GM12878 (cell line): ENCODE data around the gene SLC35F3. TPM values are rescaled to one million over a fixed set of nuclear protein-coding genes. Genes with fewer than 3 reads are reported as not detected.

Source experiments
- ATAC-seq: fragments of 200-7000 bp; cut with Tn5 transposase; 3 replicates; pipeline ENCODE4 v1.9.1; 2020; ENCODE audit warnings: mild to moderate bottlenecking, moderate library complexity
- BruUV-seq: library from RNA; stranded (reverse); fragments of 400-500 nt; replicated peaks from 2 replicates; lab custom pipeline; 2021; lab: Mats Ljungman, UMichigan
- CTCF ChIA-PET: fragments of 300-600 bp; sonication (Branson Sonifier 250); formaldehyde crosslinking; extraction: SDS; loops from one replicate; lab custom pipeline; 2021; ENCODE audit warnings: inconsistent platforms; lab: Yijun Ruan, JAX
- POLR2A ChIA-PET: fragments of 350-600 bp; formaldehyde crosslinking; extraction: SDS; loops from one replicate; lab custom pipeline; 2021; ENCODE audit warnings: inconsistent platforms; lab: Charles Lee
- RAD21 ChIA-PET: fragments of 300-600 bp; sonication (Branson Sonifier 250); formaldehyde crosslinking; loops from one replicate; lab custom pipeline; 2023; ENCODE audit warnings: antibody characterized with exemption; ENCODE audit not compliant: unreplicated experiment; lab: Charles Lee
- SMC1A ChIA-PET: fragments of 300-600 bp; sonication (Branson Sonifier 250); formaldehyde crosslinking; loops from one replicate; lab custom pipeline; 2023; ENCODE audit not compliant: unreplicated experiment, uncharacterized antibody; lab: Charles Lee
- DNase-seq: peaks from one replicate; pipeline ENCODE4 v3.0.0-alpha.2; 2011; ENCODE audit warnings: low read depth, low spot score
- FAIRE-seq: peaks from 3 replicates; lab custom pipeline; 2011; peaks lifted over from hg19 to GRCh38; lab: Jason Lieb, UNC
- H2AFZ ChIP-seq: 2 replicates; pipeline ENCODE4 v1.6.0; 2011; ENCODE audit warnings: low read depth, low read length, control low read depth; ENCODE audit not compliant: control insufficient read depth
- H3K27ac ChIP-seq: 2 replicates; pipeline ENCODE4 v1.5.1; 2011; ENCODE audit warnings: control low read depth; ENCODE audit not compliant: control insufficient read depth, insufficient read depth
- H3K27me3 ChIP-seq, 2 experiments: replicated peaks in 1 of 2; 2 replicates each; pipeline versions ENCODE4 v1.6.0 to v1.6.1; 2011; ENCODE audit warnings: low read length in 1 of 2; ENCODE audit not compliant: control insufficient read depth in 2 of 2, insufficient read depth in 2 of 2
- H3K36me3 ChIP-seq, 2 experiments: 2 replicates each; pipeline ENCODE4 v1.5.1; 2011; ENCODE audit warnings: low read length in 1 of 2; ENCODE audit not compliant: control insufficient read depth in 2 of 2, insufficient read depth in 2 of 2
- H3K4me1 ChIP-seq: 2 replicates; pipeline ENCODE4 v1.6.1; 2011; ENCODE audit warnings: mild to moderate bottlenecking, low read length, moderate library complexity, mixed read lengths; ENCODE audit not compliant: control insufficient read depth, insufficient read depth
- H3K4me2 ChIP-seq: 2 replicates; pipeline ENCODE4 v1.6.0; 2011; ENCODE audit warnings: control low read depth; ENCODE audit not compliant: control insufficient read depth, insufficient read depth
- H3K4me3 ChIP-seq: fragments of 200-600 bp; sonication (generic); 2 replicates; pipeline ENCODE4 v1.5.1; 2016
- H3K79me2 ChIP-seq: 2 replicates; pipeline ENCODE4 v1.6.0; 2011; ENCODE audit warnings: low read length; ENCODE audit not compliant: control insufficient read depth, insufficient read depth
- H3K9ac ChIP-seq: 2 replicates; pipeline ENCODE4 v1.8.0; 2011; ENCODE audit warnings: low read length, control low read depth, mixed read lengths; ENCODE audit not compliant: control insufficient read depth, insufficient read depth
- H3K9me3 ChIP-seq: replicated peaks from 3 replicates; pipeline ENCODE4 v1.5.1; 2011; ENCODE audit warnings: mild to moderate bottlenecking, low read length; ENCODE audit not compliant: control insufficient read depth, insufficient read depth
- H4K20me1 ChIP-seq: 2 replicates; pipeline ENCODE4 v1.6.0; 2011; ENCODE audit not compliant: control insufficient read depth, insufficient read depth
- CEBPB ChIP-seq, 2 experiments: fragments of 150-350 bp in 1 of 2; IDR thresholded peaks; 2 replicates each; pipeline ENCODE4 v1.6.1; 2012 to 2014; ENCODE audit warnings: low read depth in 2 of 2, low read length in 2 of 2, borderline replicate concordance in 1 of 2, inconsistent platforms in 1 of 2
- FOS ChIP-seq: IDR thresholded peaks from 3 replicates; pipeline ENCODE4 v1.6.1; 2011; ENCODE audit warnings: borderline replicate concordance; ENCODE audit not compliant: insufficient read length; ENCODE audit errors: extremely low read depth
- NFXL1 ChIP-seq: fragments of 450-650 bp; IDR thresholded peaks from 2 replicates; pipeline ENCODE4 v1.6.1; 2017; ENCODE audit warnings: antibody characterized with exemption, mild to moderate bottlenecking, borderline replicate concordance
- PAX5 ChIP-seq: IDR thresholded peaks from 2 replicates; pipeline ENCODE4 v1.6.1; 2011; ENCODE audit warnings: low read depth, low read length, borderline replicate concordance
- POLR2AphosphoS2 ChIP-seq: IDR thresholded peaks from 2 replicates; pipeline ENCODE4 v1.6.1; 2011; ENCODE audit warnings: low read depth, mild to moderate bottlenecking, low read length, improper control_type of control experiment, moderate library complexity
- SIX5 ChIP-seq: IDR thresholded peaks from 2 replicates; pipeline ENCODE4 v1.6.1; 2011; ENCODE audit warnings: mild to moderate bottlenecking, low read depth, low read length, moderate library complexity; ENCODE audit not compliant: severe bottlenecking
- SREBF2 ChIP-seq: IDR thresholded peaks from 2 replicates; pipeline ENCODE4 v1.6.1; 2012; ENCODE audit warnings: mild to moderate bottlenecking, low read length
- SUPT20H ChIP-seq: IDR thresholded peaks from 2 replicates; pipeline ENCODE4 v1.6.1; 2011; ENCODE audit warnings: low read depth, mild to moderate bottlenecking, low read length, moderate library complexity, borderline replicate concordance; ENCODE audit not compliant: control insufficient read depth
- WGBS: methylation state at CpG from one replicate; pipeline ENCODE4 v1.1.6; 2016; ENCODE audit warnings: low lambda C conversion rate; ENCODE audit not compliant: insufficient replicate concordance, insufficient coverage; ENCODE audit errors: missing lambda C conversion rate; 5-methylcytosine and 5-hydroxymethylcytosine counted together
- in situ Hi-C: fragments of 300-500 bp; cut with MboI; formaldehyde crosslinking; loops from 9 replicates; pipeline ENCODE4 v1.14.3; 2018; ENCODE audit warnings: mixed read lengths
- intact Hi-C: fragments of 100-400 bp; cut with micrococcal nuclease; formaldehyde crosslinking; loops from one replicate; pipeline ENCODE4 v1.14.2; 2022; ENCODE audit not compliant: unreplicated experiment
- polyA plus RNA-seq, 11 experiments: library from polyadenylated mRNA; depleted of rRNA in 4 of 11; unstranded in 6 of 11; stranded (reverse) in 5 of 11; fragments of >200 nt; fragmentation: Nextera tagmentation in 4 of 11; fragmentation: Illumina TruSeq in 1 of 11; extraction: Ambion mirVana in 4 of 11; extraction: Trizol in 1 of 11; gene quantifications; 1 replicate in 1 of 11; 2 replicates in 10 of 11; pipeline versions ENCODE4 v1.2.1 to v1.2.3, GENCODE V29; 2011 to 2016; ENCODE audit warnings: inconsistent platforms in 2 of 11, missing spikeins in 2 of 11, low read depth in 1 of 11
- total RNA-seq, 4 experiments: library from RNA; depleted of rRNA in 3 of 4; stranded (reverse); fragments of >200 nt in 3 of 4; fragmentation: Illumina TruSeq in 1 of 4; extraction: Trizol in 1 of 4; gene quantifications; 2 replicates each; pipeline versions ENCODE4 v1.2.1 to v1.2.3, GENCODE V29; 2013 to 2021
- TF ChIP-seq, protein P1 (sequence below): fragments of 450-650 bp; IDR thresholded peaks from 2 replicates; pipeline ENCODE4 v1.6.1; 2018; ENCODE audit warnings: mild to moderate bottlenecking, low read depth, moderate library complexity; ENCODE audit not compliant: partially characterized antibody
- TF ChIP-seq, protein P2 (sequence below): fragments of 450-650 bp; IDR thresholded peaks from 2 replicates; pipeline ENCODE4 v1.6.1; 2017; ENCODE audit warnings: mild to moderate bottlenecking
- TF ChIP-seq, protein P3 (sequence below): IDR thresholded peaks from 2 replicates; pipeline ENCODE4 v1.6.1; 2011; ENCODE audit warnings: borderline replicate concordance, low read depth, mild to moderate bottlenecking, moderate library complexity, mixed read lengths, low read length; ENCODE audit not compliant: insufficient read depth; ENCODE audit errors: extremely low read length
- TF ChIP-seq, protein P4 (sequence below): IDR thresholded peaks from 2 replicates; pipeline ENCODE4 v1.6.1; 2012; ENCODE audit warnings: low read length, inconsistent platforms

Gene SLC35F3
- total and polyA plus RNA-seq, 10 of the 15 experiments (the other 5 are each of a cell fraction or from before 2014, with no cell fraction given) = 1.0 to 8.6 (median 5.7) TPM

DNA sequence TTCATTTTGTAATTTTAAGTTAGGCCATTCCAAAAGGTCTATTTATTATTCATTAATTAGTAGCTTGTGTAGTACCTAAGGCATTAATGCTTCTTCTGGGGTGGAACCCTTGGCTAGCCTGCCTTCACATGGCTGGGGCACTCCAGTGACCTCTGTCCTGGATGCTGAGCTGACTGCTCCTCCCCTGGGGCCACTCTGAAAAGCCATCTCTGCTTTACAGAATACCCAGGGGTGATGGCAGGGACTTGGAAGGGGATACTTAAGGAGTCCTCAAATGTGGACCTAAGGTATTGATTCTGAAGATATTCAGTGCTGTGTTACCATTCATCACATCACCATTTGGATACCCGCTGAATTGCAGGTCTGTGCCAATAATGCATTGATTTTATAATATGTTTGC is 281.0 kb downstream of the SLC35F3 start (continued):
- TF ChIP-seq, protein P1, sequence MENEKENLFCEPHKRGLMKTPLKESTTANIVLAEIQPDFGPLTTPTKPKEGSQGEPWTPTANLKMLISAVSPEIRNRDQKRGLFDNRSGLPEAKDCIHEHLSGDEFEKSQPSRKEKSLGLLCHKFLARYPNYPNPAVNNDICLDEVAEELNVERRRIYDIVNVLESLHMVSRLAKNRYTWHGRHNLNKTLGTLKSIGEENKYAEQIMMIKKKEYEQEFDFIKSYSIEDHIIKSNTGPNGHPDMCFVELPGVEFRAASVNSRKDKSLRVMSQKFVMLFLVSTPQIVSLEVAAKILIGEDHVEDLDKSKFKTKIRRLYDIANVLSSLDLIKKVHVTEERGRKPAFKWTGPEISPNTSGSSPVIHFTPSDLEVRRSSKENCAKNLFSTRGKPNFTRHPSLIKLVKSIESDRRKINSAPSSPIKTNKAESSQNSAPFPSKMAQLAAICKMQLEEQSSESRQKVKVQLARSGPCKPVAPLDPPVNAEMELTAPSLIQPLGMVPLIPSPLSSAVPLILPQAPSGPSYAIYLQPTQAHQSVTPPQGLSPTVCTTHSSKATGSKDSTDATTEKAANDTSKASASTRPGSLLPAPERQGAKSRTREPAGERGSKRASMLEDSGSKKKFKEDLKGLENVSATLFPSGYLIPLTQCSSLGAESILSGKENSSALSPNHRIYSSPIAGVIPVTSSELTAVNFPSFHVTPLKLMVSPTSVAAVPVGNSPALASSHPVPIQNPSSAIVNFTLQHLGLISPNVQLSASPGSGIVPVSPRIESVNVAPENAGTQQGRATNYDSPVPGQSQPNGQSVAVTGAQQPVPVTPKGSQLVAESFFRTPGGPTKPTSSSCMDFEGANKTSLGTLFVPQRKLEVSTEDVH = no peak
- TF ChIP-seq SUPT20H = no peak

DNA sequence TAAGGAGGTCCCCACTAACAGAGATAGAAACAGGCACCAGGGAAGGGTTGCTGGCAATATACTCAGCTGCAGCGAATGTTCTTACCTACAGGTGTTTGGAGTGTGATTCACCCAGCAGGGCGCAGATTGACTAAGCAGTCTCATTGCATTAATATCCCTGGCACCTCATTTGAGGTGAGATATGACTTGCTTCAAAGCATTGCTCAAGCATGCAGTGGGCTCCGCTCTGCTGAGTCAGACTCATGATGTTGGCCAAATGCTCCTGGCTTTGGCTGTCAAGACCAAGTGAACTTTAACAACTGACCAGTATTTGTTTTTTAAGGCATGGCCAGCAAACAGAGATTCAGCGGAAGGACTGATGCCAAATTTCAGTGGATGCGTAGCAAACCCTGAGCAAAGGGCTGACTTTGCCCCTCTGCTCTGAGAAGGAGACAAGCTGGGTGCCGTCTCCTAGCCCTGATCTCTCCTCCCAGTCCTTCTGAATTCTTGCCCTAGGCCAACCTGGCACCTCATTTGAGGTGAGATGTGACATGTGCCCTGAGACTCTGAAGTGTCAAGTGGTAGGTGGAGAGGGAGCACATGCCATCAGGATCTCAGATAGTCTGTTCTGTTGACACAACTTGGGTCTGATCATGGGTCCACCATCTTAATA is 281.7 kb downstream of the SLC35F3 start:
- no peak for FAIRE-seq
- no peaks in the 10 kb centered on the region for H4K20me1 ChIP-seq

More for the DNA sequence above, 281.7 kb downstream of the SLC35F3 start:
- no peak overlapping the region for H2AFZ ChIP-seq
- BruUV-seq = no TSS peak
- RAD21 ChIA-PET = no interaction called here
- H3K4me2 ChIP-seq = no peak overlapping the region
- 29% methylated on average over 6 of the region's 6 CpGs for WGBS
- H3K27me3 ChIP-seq = peaks cover 0 to 2% of the 10 kb centered on the region in 2 experiments; a peak in 3 of 4 replicates
- CTCF ChIA-PET = interaction anchor here (0.7 kb wide), 1 partner anchor 121 kb away, joined by 3 read pairs; no protein-coding TSS in a partner anchor
- H3K4me3 ChIP-seq = no peak overlapping the region
- no peaks in the 10 kb centered on the region for H3K79me2 ChIP-seq
- no peaks in the 10 kb centered on the region for H3K4me1 ChIP-seq
- in situ Hi-C loops = no loop called here
- ATAC-seq = peak; percentile 90
- SMC1A ChIA-PET = no interaction called here
- H3K9me3 ChIP-seq = no peaks in the 10 kb centered on the region; the same call in 1 of the 3 replicates
- no peak for TF ChIP-seq SIX5
- TF ChIP-seq FOS = no peak
- no peak for TF ChIP-seq NFXL1
- TF ChIP-seq POLR2AphosphoS2 = no peak
- TF ChIP-seq, protein P2, sequence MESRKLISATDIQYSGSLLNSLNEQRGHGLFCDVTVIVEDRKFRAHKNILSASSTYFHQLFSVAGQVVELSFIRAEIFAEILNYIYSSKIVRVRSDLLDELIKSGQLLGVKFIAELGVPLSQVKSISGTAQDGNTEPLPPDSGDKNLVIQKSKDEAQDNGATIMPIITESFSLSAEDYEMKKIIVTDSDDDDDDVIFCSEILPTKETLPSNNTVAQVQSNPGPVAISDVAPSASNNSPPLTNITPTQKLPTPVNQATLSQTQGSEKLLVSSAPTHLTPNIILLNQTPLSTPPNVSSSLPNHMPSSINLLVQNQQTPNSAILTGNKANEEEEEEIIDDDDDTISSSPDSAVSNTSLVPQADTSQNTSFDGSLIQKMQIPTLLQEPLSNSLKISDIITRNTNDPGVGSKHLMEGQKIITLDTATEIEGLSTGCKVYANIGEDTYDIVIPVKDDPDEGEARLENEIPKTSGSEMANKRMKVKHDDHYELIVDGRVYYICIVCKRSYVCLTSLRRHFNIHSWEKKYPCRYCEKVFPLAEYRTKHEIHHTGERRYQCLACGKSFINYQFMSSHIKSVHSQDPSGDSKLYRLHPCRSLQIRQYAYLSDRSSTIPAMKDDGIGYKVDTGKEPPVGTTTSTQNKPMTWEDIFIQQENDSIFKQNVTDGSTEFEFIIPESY = no peak
- TF ChIP-seq, protein P3, sequence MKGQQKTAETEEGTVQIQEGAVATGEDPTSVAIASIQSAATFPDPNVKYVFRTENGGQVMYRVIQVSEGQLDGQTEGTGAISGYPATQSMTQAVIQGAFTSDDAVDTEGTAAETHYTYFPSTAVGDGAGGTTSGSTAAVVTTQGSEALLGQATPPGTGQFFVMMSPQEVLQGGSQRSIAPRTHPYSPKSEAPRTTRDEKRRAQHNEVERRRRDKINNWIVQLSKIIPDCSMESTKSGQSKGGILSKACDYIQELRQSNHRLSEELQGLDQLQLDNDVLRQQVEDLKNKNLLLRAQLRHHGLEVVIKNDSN = no peak
- TF ChIP-seq SREBF2 = no peak
- no peak for TF ChIP-seq CEBPB (IDR thresholded peaks at IDR 0.05; ENCODE audit: borderline replicate concordance in 1 of 2, low read depth in 2 of 2, low read length in 2 of 2)
- TF ChIP-seq, protein P4, sequence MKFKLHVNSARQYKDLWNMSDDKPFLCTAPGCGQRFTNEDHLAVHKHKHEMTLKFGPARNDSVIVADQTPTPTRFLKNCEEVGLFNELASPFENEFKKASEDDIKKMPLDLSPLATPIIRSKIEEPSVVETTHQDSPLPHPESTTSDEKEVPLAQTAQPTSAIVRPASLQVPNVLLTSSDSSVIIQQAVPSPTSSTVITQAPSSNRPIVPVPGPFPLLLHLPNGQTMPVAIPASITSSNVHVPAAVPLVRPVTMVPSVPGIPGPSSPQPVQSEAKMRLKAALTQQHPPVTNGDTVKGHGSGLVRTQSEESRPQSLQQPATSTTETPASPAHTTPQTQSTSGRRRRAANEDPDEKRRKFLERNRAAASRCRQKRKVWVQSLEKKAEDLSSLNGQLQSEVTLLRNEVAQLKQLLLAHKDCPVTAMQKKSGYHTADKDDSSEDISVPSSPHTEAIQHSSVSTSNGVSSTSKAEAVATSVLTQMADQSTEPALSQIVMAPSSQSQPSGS = no peak
- TF ChIP-seq PAX5 = no peak
- TF ChIP-seq, all 136 proteins: peak for 0
- POLR2A ChIA-PET = no interaction called here
- H3K36me3 ChIP-seq = no peaks in the 10 kb centered on the region
- no peak for DNase-seq
- intact Hi-C loops = no loop called here
- H3K9ac ChIP-seq = no peak overlapping the region
- H3K27ac ChIP-seq = no peak overlapping the region
